GM08714 (cell line): ENCODE results near the gene MED15.

ENCODE experiments used
- H3K4me3 ChIP-seq: fragments of 200-500 bp; sonication (Bioruptor generic); 2 replicates; pipeline ENCODE4 v1.5.1; 2014; ENCODE audit warnings: mild to moderate bottlenecking, low read length, inconsistent platforms
- ZNF274 ChIP-seq: IDR thresholded peaks from 2 replicates; pipeline ENCODE4 v1.6.1; 2012; ENCODE audit warnings: mild to moderate bottlenecking, low read depth, low read length

The MED15 gene

GRCh38 chr22:20569059-20570058 lies 61.9 kb downstream of the MED15 start:
- no peak overlapping the region for H3K4me3 ChIP-seq
- TF ChIP-seq ZNF274 = no peak

DNA sequence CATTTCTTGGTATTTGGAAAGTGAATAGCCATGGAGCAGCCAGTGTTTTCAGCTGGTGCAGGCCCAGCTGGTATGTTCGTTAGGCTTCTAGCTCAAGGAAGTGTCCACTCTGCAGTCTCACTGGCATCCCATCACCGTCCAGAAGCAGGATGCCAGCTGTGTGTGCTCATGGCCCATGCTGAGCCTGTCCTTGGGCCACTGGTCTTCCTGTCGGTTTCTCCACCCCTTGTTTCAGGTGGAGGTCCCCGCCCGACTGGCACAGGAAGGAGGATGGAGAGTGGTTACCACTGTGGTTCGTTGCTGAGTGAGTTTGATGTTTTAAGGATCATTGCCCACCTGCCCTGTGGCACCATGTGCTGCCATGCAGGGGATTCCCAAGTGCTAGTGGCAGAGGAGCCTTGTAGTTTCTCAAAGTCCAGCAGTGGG lies 63.7 kb downstream of the MED15 start:
- no peak overlapping the region for H3K4me3 ChIP-seq
- no peak for TF ChIP-seq ZNF274

GRCh38 chr22:20571531-20572007 lies 64.2 kb downstream of the MED15 start:
- H3K4me3 ChIP-seq = no peak overlapping the region
- TF ChIP-seq ZNF274 = no peak

DNA sequence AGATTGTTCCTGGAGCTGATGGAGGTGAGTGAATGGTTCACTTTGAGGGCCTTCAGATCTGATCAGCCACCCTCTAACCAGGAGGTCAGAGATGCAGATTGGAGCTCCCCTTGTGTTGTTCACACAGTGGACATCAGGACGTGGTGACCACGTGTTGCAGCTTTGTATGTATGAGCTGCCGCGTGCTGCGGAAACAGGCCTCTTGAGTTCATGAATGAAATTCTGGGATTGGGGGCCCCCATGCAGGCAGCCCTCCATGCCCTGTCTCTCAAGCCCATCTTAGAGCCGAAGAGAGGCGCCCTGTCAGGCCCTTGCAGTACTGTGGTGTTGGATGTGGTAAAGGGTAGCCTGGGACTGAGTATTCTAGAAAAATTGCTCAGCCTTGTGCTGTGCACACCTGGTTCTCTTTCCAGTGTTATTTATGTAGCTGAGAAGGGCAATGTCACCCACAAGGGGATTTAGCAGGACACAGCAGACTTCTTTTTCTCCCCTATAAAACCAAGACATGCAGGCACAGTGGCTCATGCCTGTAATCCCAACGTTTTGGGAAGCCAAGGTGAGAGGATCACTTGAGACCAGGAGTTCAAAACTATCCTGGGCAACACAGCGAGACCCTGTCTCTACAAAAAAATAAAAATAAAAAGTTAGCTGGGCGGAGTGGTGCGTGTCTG lies 64.9 kb downstream of the MED15 start:
- no peak for TF ChIP-seq ZNF274
- no peak overlapping the region for H3K4me3 ChIP-seq

GRCh38 chr22:20573176-20573832 lies 65.9 kb downstream of the MED15 start:
- no peak for TF ChIP-seq ZNF274

DNA sequence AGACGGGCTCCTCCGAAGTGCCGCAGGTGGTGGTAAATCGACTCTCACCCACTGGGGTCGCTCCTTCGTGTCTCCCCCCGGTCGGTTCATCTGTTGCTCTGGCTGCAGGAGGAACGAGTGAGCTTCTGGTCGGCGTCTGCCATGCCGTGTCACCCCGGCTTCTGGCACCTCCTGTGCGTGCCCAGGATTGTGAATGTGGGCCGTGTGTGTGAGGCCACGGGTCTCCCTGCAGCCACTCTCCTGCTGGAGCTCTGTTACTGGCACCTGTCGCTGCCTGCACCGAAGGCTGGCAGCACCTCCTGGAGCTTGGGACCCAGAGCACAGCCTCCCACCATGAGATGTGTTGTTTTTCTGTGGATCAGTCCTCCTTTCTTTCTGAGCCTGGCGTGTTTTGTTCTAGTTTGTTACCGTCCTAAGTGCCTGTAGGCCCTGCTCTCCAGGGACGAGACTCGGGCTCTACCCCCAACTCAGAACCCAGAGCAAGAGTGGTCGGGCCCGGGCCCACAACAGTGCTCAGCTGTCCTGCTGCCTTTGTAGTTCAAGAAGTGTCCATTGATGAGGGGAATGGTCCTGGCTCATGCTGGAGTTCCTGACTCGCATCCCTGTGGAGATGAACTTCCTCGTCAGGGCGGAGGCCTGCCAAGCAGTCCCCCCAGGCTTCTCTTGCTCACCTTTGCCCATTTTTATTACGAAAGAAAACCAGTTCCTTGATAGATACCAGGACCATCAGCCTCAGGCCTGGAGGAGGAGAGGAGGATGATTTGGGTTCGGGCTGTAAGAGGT lies 66.6 kb downstream of the MED15 start:
- TF ChIP-seq ZNF274 = no peak

More at GRCh38 chr22:20573176-20573832, 65.9 kb downstream of the MED15 start:
- H3K4me3 ChIP-seq = no peak overlapping the region

DNA sequence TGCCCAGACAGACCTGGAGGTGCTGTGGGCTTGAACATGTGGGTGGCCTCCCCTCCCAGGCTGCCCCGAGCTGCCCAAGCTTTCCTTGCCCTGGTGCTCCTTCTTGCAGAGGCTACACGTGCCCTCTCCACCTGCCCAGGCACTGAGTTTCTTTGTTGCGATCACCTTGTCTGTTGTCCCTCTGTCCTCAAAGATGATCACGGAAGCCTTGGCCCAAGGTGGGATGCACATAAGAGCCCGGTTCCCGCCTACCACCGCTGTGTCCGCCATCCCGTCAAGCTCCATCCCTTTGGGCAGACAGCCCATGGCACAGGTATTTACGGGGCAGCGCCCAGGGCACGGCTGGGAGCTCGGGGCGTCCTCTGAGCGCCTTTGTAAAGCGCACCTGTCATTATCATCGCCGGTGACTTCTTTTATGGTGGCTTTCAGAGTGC lies 67.5 kb downstream of the MED15 start:
- no peak overlapping the region for H3K4me3 ChIP-seq
- no peak for TF ChIP-seq ZNF274

More for the DNA sequence above, 66.6 kb downstream of the MED15 start:
- no peak overlapping the region for H3K4me3 ChIP-seq

GRCh38 chr22:20575724-20576444 lies 68.5 kb downstream of the MED15 start:
- no peak for TF ChIP-seq ZNF274
- no peak overlapping the region for H3K4me3 ChIP-seq

- no peak overlapping the region for H3K4me3 ChIP-seq
- no peak for TF ChIP-seq ZNF274
These were observed 69.0 kb downstream of the MED15 start for GRCh38 chr22:20576445-20576816.

DNA sequence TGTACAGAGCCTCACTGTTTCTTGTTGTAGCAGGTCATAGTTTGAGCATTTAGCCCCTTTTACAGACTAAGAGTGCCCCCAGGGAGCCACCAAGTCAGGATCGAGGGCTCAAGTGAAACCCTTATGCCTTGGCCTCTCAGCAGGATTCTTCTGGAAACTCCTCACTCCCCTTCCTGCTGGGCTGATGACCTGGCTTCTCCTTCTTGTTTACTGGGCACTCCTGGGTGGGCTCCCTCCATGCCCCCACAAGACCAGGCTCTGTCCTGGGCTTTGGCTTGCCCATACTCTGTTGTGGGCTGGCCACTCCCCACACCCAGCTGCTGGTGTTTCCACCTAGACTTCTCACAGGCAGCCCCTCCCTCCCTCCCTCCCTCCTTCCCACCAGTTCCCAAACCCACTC lies 69.6 kb downstream of the MED15 start:
- TF ChIP-seq ZNF274 = no peak
- no peak overlapping the region for H3K4me3 ChIP-seq

- TF ChIP-seq ZNF274 = no peak
These were observed 70.2 kb downstream of the MED15 start for GRCh38 chr22:20577549-20577975.

DNA sequence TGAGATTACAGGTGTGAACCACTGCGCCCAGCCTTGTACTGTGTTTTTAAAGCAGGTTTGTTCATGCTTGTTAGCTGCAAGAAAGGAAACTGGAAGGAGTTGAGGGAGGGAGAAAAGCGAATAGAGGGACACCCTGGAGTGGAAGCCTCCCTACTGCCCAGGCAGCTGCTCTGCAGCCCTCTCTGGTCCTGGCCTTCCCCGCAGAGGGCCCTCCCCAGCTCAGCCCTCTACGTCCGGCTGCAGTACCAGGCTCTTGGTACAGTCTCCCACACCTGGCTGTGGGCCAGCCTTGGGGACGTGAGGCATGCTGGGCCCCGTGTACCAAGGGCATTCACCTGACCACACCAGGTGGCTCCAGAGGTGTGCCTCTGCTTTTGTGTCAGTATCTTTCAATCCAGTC lies 70.8 kb downstream of the MED15 start:
- TF ChIP-seq ZNF274 = no peak
- H3K4me3 ChIP-seq = no peak overlapping the region

More at GRCh38 chr22:20577549-20577975, 70.2 kb downstream of the MED15 start:
- no peak overlapping the region for H3K4me3 ChIP-seq

DNA sequence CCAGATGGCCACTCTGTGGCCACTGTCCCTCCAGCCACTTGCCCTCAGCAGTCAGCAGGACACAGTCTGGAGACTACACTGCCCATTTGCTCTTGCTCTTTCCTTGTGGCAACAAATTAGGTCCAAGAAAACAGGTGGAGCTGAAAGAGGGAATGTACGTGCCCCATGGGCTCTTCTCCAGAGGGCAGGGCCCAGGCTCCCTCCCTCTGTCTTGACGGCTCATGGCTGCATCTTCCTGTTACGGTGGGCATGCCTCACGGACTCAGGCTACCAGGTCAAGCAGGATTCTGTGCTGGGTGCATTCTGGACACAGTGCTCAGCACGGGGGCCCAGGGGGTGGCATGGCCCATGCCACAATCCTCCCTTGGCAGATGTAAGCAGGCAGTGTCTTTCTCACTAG lies 71.3 kb downstream of the MED15 start:
- H3K4me3 ChIP-seq = no peak overlapping the region
- no peak for TF ChIP-seq ZNF274
